Thyroid gland (tissue), 4 donors: ENCODE measurements around the gene DGAT2. TPM values are rescaled to one million over a fixed set of nuclear protein-coding genes. Genes with fewer than 3 reads are reported as not detected.

ENCODE experiments used
- DNase-seq, 2 donors: peaks; one replicate each; pipeline ENCODE4 v3.0.0-alpha.2; 2019
- H3K27ac ChIP-seq, 3 donors: fragments of 200-600 bp; sonication (generic); 1 replicate in 2 of 3; 2 replicates in 1 of 3; pipeline ENCODE4 v1.5.1; 2016 to 2019; ENCODE audit warnings: mild to moderate bottlenecking in 1 of 3, moderate library complexity in 1 of 3
- H3K27me3 ChIP-seq: fragments of 200-600 bp; sonication (generic); one replicate; pipeline ENCODE4 v1.5.1; 2019
- H3K36me3 ChIP-seq, 2 donors: fragments of 200-600 bp; sonication (generic); one replicate each; pipeline ENCODE4 v1.5.1; 2016 to 2019
- H3K4me1 ChIP-seq, 2 donors: fragments of 200-600 bp; sonication (generic); one replicate each; pipeline ENCODE4 v1.5.1; 2017 to 2019
- H3K4me3 ChIP-seq, 3 donors: fragments of 200-600 bp; sonication (generic); replicated peaks in 1 of 3; 1 replicate in 2 of 3; 2 replicates in 1 of 3; pipeline ENCODE4 v1.5.1; 2016; ENCODE audit warnings: mild to moderate bottlenecking in 1 of 3
- H3K9me3 ChIP-seq: fragments of 200-600 bp; sonication (generic); one replicate; pipeline ENCODE4 v1.5.1; 2017
- CTCF ChIP-seq, 6 experiments: fragments of 200-600 bp in 3 of 6; fragments of 450-650 bp in 3 of 6; sonication (generic) in 3 of 6; IDR thresholded peaks; one replicate each; pipeline ENCODE4 v1.5.1; 2016 to 2019; ENCODE audit warnings: antibody characterized with exemption in 6 of 6, mild to moderate bottlenecking in 2 of 6, inconsistent platforms in 1 of 6, moderate library complexity in 1 of 6
- POLR2A ChIP-seq, 2 donors: fragments of 450-650 bp; IDR thresholded peaks; one replicate each; pipeline ENCODE4 v1.6.1; 2017; ENCODE audit warnings: antibody characterized with exemption in 2 of 2, mild to moderate bottlenecking in 2 of 2, moderate library complexity in 1 of 2
- WGBS, 2 donors: methylation state at CpG; one replicate each; pipeline ENCODE4 v1.1.5; 2017; 5-methylcytosine and 5-hydroxymethylcytosine counted together
- intact Hi-C: fragments of 100-400 bp; cut with DNase I; formaldehyde crosslinking; loops from one replicate; pipeline ENCODE4 v1.15.1; 2023
- total RNA-seq, 4 donors: library from RNA; depleted of rRNA; stranded (reverse); fragments of >200 nt; gene quantifications; one replicate each; pipeline ENCODE4 v1.2.3, GENCODE V29; 2016

Gene DGAT2
- total RNA-seq, 4 donors from 2014 or later = 9.9 to 20.7 (median 16.3) TPM

- 1% methylated on average over 11 to 22 of the region's 60 CpGs for WGBS, 2 donors
- peaks cover 16 to 25% of the 10 kb centered on the region in 2 donors for H3K4me1 ChIP-seq
- H3K36me3 ChIP-seq = no peaks in the 10 kb centered on the region
- H3K27ac ChIP-seq = peak overlapping the region; percentile 79 to 94 (median 92)
- H3K27me3 ChIP-seq = no peaks in the 10 kb centered on the region
- peak; percentile 47 to 59 for DNase-seq
- H3K4me3 ChIP-seq = peak overlapping the region; percentile 85 to 95 (median 92)
- TF ChIP-seq CTCF (IDR thresholded peaks at IDR 0.05) (peak in 1 of 6 experiments; percentile 3), POLR2A (IDR thresholded peaks at IDR 0.05) (no peak)
- H3K9me3 ChIP-seq = no peaks in the 10 kb centered on the region
- intact Hi-C loops = no loop called here
Observed at GRCh38 chr11:75815345-75816168, 47.0 kb downstream of the DGAT2 start.

- intact Hi-C loops = no loop called here
- peak overlapping the region in 1 of 3 donors; percentile 92 for H3K4me3 ChIP-seq
- H3K27ac ChIP-seq = no peak overlapping the region
- peaks cover 16 to 25% of the 10 kb centered on the region in 2 donors for H3K4me1 ChIP-seq
- no peaks in the 10 kb centered on the region for H3K9me3 ChIP-seq
- TF ChIP-seq CTCF (IDR thresholded peaks at IDR 0.05) = no peak
- TF ChIP-seq POLR2A (IDR thresholded peaks at IDR 0.05) = no peak
- WGBS, 2 donors = 50 to 56% methylated on average over 6 of the region's 6 CpGs
- H3K27me3 ChIP-seq = no peaks in the 10 kb centered on the region
- DNase-seq = no peak
- H3K36me3 ChIP-seq = no peaks in the 10 kb centered on the region
Observed at GRCh38 chr11:75816561-75817239, 48.1 kb downstream of the DGAT2 start.

- no peak for DNase-seq
- H3K4me3 ChIP-seq = no peak overlapping the region
- peaks cover 23 to 32% of the 10 kb centered on the region in 2 donors for H3K4me1 ChIP-seq
- WGBS, 2 donors = 41 to 100% methylated on average over 1 of the region's 1 CpG
- no peaks in the 10 kb centered on the region for H3K36me3 ChIP-seq
- TF ChIP-seq CTCF (IDR thresholded peaks at IDR 0.05) (no peak), POLR2A (IDR thresholded peaks at IDR 0.05) (no peak)
- no peak overlapping the region for H3K27ac ChIP-seq
- no peaks in the 10 kb centered on the region for H3K9me3 ChIP-seq
- H3K27me3 ChIP-seq = no peaks in the 10 kb centered on the region
- intact Hi-C loops = no loop called here
Observed at GRCh38 chr11:75820645-75821044, 52.1 kb downstream of the DGAT2 start.

GRCh38 chr11:75821202-75821601 lies 52.6 kb downstream of the DGAT2 start:
- Histone ChIP-seq H3K27ac (no peak overlapping the region), H3K4me1 (peaks cover 19 to 30% of the 10 kb centered on the region in 2 donors), H3K4me3 (no peak overlapping the region), H3K27me3 (no peaks in the 10 kb centered on the region), H3K9me3 (no peaks in the 10 kb centered on the region), H3K36me3 (no peaks in the 10 kb centered on the region)
- DNase-seq = no peak
- TF ChIP-seq POLR2A (IDR thresholded peaks at IDR 0.05) (no peak), CTCF (IDR thresholded peaks at IDR 0.05) (no peak)
- intact Hi-C loops = no loop called here
- 77 to 95% methylated on average over 5 of the region's 5 CpGs for WGBS, 2 donors

- peaks cover 17 to 27% of the 10 kb centered on the region in 2 donors for H3K4me1 ChIP-seq
- TF ChIP-seq CTCF (IDR thresholded peaks at IDR 0.05) (no peak), POLR2A (IDR thresholded peaks at IDR 0.05) (no peak)
- intact Hi-C loops = no loop called here
- no peak overlapping the region for H3K4me3 ChIP-seq
- no peak overlapping the region for H3K27ac ChIP-seq
- no peaks in the 10 kb centered on the region for H3K36me3 ChIP-seq
- DNase-seq = no peak
- no peaks in the 10 kb centered on the region for H3K9me3 ChIP-seq
- no peaks in the 10 kb centered on the region for H3K27me3 ChIP-seq
- WGBS, 2 donors = 68 to 71% methylated on average over 3 of the region's 3 CpGs
Observed at GRCh38 chr11:75822541-75822940, 54.0 kb downstream of the DGAT2 start.
